GM18868 (cell line): ENCODE results near the gene TLR6.
A peak's percentile ranks its signal among the peaks of the same experiment; 100 is the strongest.

Source experiments
- ATAC-seq: cut with Tn5 transposase; IDR thresholded peaks from one replicate; pipeline ENCODE4 v1.9.1; 2021; ENCODE audit warnings: mild to moderate bottlenecking, moderate library complexity; ENCODE audit not compliant: unreplicated experiment

The TLR6 gene, protein sequence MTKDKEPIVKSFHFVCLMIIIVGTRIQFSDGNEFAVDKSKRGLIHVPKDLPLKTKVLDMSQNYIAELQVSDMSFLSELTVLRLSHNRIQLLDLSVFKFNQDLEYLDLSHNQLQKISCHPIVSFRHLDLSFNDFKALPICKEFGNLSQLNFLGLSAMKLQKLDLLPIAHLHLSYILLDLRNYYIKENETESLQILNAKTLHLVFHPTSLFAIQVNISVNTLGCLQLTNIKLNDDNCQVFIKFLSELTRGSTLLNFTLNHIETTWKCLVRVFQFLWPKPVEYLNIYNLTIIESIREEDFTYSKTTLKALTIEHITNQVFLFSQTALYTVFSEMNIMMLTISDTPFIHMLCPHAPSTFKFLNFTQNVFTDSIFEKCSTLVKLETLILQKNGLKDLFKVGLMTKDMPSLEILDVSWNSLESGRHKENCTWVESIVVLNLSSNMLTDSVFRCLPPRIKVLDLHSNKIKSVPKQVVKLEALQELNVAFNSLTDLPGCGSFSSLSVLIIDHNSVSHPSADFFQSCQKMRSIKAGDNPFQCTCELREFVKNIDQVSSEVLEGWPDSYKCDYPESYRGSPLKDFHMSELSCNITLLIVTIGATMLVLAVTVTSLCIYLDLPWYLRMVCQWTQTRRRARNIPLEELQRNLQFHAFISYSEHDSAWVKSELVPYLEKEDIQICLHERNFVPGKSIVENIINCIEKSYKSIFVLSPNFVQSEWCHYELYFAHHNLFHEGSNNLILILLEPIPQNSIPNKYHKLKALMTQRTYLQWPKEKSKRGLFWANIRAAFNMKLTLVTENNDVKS

DNA sequence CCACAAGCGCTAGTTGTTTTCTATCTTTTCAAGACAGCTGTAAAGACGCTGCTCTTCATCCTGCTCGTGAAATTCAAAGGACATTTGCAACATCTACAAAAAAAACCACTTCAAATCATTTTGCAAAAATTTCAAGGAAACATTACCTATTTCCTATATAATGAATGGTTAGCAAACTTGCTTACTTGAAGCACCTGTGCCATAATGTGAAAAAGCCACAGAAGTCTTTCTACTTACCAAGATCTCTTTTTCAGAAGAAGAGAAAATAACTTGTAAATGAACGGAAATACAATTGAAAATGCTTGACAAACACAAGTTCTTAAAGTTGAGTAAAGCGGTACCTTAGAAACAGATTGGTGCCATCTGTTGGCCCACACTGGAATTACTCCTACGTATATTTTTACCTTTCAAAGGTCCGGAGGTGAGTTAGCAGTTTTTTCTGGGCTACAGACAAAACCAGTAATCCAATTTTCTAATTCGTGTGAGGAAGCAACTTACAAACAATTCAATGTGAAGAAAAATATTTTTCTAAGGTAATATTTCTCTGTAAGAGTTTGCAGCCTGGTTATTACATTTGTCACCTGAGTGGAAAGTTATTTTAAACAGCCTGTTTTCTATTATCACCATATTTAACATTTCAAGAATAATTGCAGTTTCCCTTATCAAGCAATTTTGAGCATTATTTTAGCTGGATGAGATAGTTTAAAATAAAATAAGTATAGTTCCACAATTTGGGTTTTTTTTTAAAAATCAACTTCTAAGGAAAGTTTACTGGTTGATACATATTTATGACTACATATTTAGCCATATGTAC, at the start of gene TLR6:
Gene TLR6 (minus strand): TSS at position 294 of the 814 bp plus-strand sequence. CDS start 27,344 bp downstream, outside the sequence.
- no peak for ATAC-seq

- no peak for ATAC-seq
These were observed 49.2 kb upstream of the TLR6 start for GRCh38 chr4:38905652-38906385.

GRCh38 chr4:38904682-38905081, 48.1 kb upstream of the TLR6 start:
- no peak for ATAC-seq

- ATAC-seq, result no peak
These were observed 47.6 kb upstream of the TLR6 start for GRCh38 chr4:38904090-38904666.

- no peak for ATAC-seq
These were observed 46.1 kb upstream of the TLR6 start for GRCh38 chr4:38902695-38903094.

GRCh38 chr4:38902221-38902620, 45.6 kb upstream of the TLR6 start:
- ATAC-seq, result no peak

- no peak for ATAC-seq
These were observed 41.6 kb upstream of the TLR6 start for GRCh38 chr4:38898245-38898644.

GRCh38 chr4:38896940-38897339, 40.3 kb upstream of the TLR6 start:
- no peak for ATAC-seq

- ATAC-seq, result no peak
These were observed 37.8 kb upstream of the TLR6 start for GRCh38 chr4:38894322-38894982.

GRCh38 chr4:38891051-38891983, 34.7 kb upstream of the TLR6 start:
- no peak for ATAC-seq

- ATAC-seq, result peak; percentile 80
These were observed 32.5 kb upstream of the TLR6 start for GRCh38 chr4:38889143-38889542.

- ATAC-seq, result no peak
These were observed 27.6 kb upstream of the TLR6 start for GRCh38 chr4:38884254-38884653.

GRCh38 chr4:38876636-38877035, 20.0 kb upstream of the TLR6 start:
- ATAC-seq, result no peak

- no peak for ATAC-seq
These were observed 16.8 kb upstream of the TLR6 start for GRCh38 chr4:38873290-38873944.

DNA sequence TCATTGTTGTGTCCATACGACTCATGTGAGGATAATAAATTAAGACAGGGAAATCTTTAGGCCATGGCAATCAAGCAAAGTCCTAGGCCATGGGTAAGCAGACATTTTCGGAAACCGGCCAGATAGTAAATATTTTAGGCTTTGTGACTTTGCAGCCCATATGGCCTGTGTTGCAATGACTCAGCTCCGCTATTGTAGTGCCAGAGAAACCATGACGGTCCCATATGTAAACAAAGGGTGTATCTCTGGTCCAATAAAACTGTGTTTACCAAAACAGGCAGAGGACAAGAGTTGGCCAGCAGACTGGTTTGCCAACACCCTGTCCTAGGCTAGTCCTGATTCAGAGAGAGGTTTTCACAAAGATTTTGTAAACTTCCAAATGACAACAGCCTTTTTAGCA, 16.0 kb upstream of the TLR6 start:
- ATAC-seq, result no peak

- ATAC-seq, result no peak
These were observed 15.0 kb upstream of the TLR6 start for GRCh38 chr4:38871593-38871992.

- no peak for ATAC-seq
These were observed 13.6 kb upstream of the TLR6 start for GRCh38 chr4:38870098-38870808.
